Measurements from ENCODE around the gene NTRK2. TPM values are rescaled to one million over a fixed set of nuclear protein-coding genes. Genes with fewer than 3 reads are reported as not detected.

Gene NTRK2
- total RNA-seq: 0.09 and 0.18 TPM in 2 replicates

DNA sequence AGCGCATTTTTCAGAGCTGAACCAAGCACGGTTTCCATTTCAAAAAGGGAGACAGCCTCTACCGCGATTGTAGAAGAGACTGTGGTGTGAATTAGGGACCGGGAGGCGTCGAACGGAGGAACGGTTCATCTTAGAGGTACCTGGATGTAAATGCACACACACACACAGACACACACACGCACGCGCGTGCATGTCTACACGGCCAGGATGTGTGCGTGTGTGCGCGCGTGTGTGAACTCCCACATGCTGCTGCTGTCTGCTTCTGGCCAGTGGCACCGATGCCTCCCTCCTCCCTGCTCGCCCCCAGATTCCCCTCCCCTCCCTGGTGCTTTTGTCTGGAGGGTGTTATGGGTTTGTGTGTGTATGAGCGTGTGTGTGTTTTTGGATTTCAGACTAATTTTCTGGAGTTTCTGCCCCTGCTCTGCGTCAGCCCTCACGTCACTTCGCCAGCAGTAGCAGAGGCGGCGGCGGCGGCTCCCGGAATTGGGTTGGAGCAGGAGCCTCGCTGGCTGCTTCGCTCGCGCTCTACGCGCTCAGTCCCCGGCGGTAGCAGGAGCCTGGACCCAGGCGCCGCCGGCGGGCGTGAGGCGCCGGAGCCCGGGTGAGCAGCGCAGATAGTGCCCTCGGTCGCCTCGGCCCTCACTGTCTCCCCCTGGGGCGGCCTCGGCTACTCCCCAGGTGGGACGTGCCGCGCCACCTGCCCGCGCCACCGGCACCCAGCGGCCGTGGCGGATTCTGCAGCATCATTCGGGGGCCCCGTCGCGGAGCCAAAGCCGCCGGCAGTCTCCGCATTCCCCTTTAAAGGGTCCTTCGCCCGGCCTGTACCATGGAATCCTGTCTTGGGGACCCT is at the start of gene NTRK2:
NTRK2 (plus strand) TSS at position 442 of the 850 bp plus-strand sequence. CDS start 1,020 bp downstream, outside the sequence.

Data from endothelial cell of coronary artery (primary cell).